ENCODE data around the gene ST14. TPM values are rescaled to one million over a fixed set of nuclear protein-coding genes. Genes with fewer than 3 reads are reported as not detected.
"Not testable (repeated sequence)": the region's sequence is repeated elsewhere in the genome, so short reads cannot be mapped to it uniquely, and the experiment has no call there.

ST14 gene
- polyA plus RNA-seq, 1 donor (not counting 4 experiments of a cell fraction or from before 2014, with no cell fraction given), result 45.8 TPM

- H3K9ac ChIP-seq (ENCODE audit: control insufficient read depth, extremely low read depth, insufficient read depth, low read length), result no peak overlapping the region
- H4K20me1 ChIP-seq (ENCODE audit: control insufficient read depth, extremely low read depth, insufficient read depth, low read length), result peaks cover 4% of the 10 kb centered on the region
- peaks cover under 1% of the 10 kb centered on the region for H3K4me1 ChIP-seq (ENCODE audit: control insufficient read depth, extremely low read depth, insufficient read depth, low read length)
- no peaks in the 10 kb centered on the region for H3K9me3 ChIP-seq (ENCODE audit: control insufficient read depth, low read depth, low read length)
- DNase-seq (ENCODE audit: low read depth, low spot score) (no peak), FAIRE-seq (no peak)
- H3K4me3 ChIP-seq (ENCODE audit: control insufficient read depth in 2 of 3, extremely low read depth in 1 of 3, insufficient read depth in 2 of 3, low read depth in 1 of 3, low read length in 3 of 3), result no peak overlapping the region
- H3K36me3 ChIP-seq (ENCODE audit: control insufficient read depth in 2 of 2, extremely low read depth in 1 of 2, insufficient read depth in 2 of 2, low read length in 2 of 2), result peaks cover 28% of the 10 kb centered on the region in 2 experiments
- TF ChIP-seq CTCF (optimal IDR thresholded peaks at IDR 0.05 in 1 of 3, IDR thresholded peaks at IDR 0.05 in 1 of 3, conservative IDR thresholded peaks at IDR 0.05 in 1 of 3; ENCODE audit: extremely low read depth in 1 of 3, insufficient read depth in 2 of 3, low read length in 3 of 3), result no peak
- TF ChIP-seq EZH2 (IDR thresholded peaks at IDR 0.05; ENCODE audit: low read length), result no peak
- H2AFZ ChIP-seq (ENCODE audit: control insufficient read depth, low read length), result no peak overlapping the region
- H3K4me2 ChIP-seq (ENCODE audit: control insufficient read depth, extremely low read depth, insufficient read depth, low read depth, low read length), result no peak overlapping the region
- dilution Hi-C loops (cut with MboI; ENCODE audit: extremely low pct_ligation_motif_present, low sequenced_read_pairs), result no loop called here
- H3K9me1 ChIP-seq (ENCODE audit: control insufficient read depth, extremely low read depth, insufficient read depth, low read length), result no peaks in the 10 kb centered on the region
- H3K27me3 ChIP-seq (ENCODE audit: control insufficient read depth, extremely low read depth, insufficient read depth, low read length), result no peaks in the 10 kb centered on the region
- H3K27ac ChIP-seq (ENCODE audit: control insufficient read depth, insufficient read depth, low read length), result no peak overlapping the region
- H3K79me2 ChIP-seq (ENCODE audit: control insufficient read depth, insufficient read depth, low read length), result peaks cover 14% of the 10 kb centered on the region
These were observed 33.3 kb downstream of the ST14 start for GRCh38 chr11:130192845-130193267.

GRCh38 chr11:130193551-130193950 is 34.0 kb downstream of the ST14 start:
- H3K9me3 ChIP-seq (ENCODE audit: control insufficient read depth, low read depth, low read length); H3K27me3 ChIP-seq (ENCODE audit: control insufficient read depth, extremely low read depth, insufficient read depth, low read length); H3K9ac ChIP-seq (ENCODE audit: control insufficient read depth, extremely low read depth, insufficient read depth, low read length); FAIRE-seq; DNase-seq (ENCODE audit: low read depth, low spot score); H3K4me2 ChIP-seq (ENCODE audit: control insufficient read depth, extremely low read depth, insufficient read depth, low read depth, low read length); H4K20me1 ChIP-seq (ENCODE audit: control insufficient read depth, extremely low read depth, insufficient read depth, low read length); H3K27ac ChIP-seq (ENCODE audit: control insufficient read depth, insufficient read depth, low read length); H3K9me1 ChIP-seq (ENCODE audit: control insufficient read depth, extremely low read depth, insufficient read depth, low read length); H3K4me1 ChIP-seq (ENCODE audit: control insufficient read depth, extremely low read depth, insufficient read depth, low read length); H3K4me3 ChIP-seq (ENCODE audit: control insufficient read depth in 2 of 3, extremely low read depth in 1 of 3, insufficient read depth in 2 of 3, low read depth in 1 of 3, low read length in 3 of 3); H2AFZ ChIP-seq (ENCODE audit: control insufficient read depth, low read length); H3K79me2 ChIP-seq (ENCODE audit: control insufficient read depth, insufficient read depth, low read length); dilution Hi-C loops (cut with MboI; ENCODE audit: extremely low pct_ligation_motif_present, low sequenced_read_pairs): not testable (repeated sequence)
- H3K36me3 ChIP-seq (ENCODE audit: control insufficient read depth in 2 of 2, extremely low read depth in 1 of 2, insufficient read depth in 2 of 2, low read length in 2 of 2), result peaks cover 28 to 31% of the 10 kb centered on the region in 2 experiments

All from keratinocyte (primary cell).